SK-N-SH (cell line): Measurements from ENCODE around the gene KMT2A. TPM values are rescaled to one million over a fixed set of nuclear protein-coding genes. Genes with fewer than 3 reads are reported as not detected.

Experiments used
- CTCF ChIA-PET: fragments of 300-600, 350-600 bp; formaldehyde crosslinking; extraction: SDS; loops from one replicate; lab custom pipeline; 2021; lab: Yijun Ruan, JAX
- POLR2A ChIA-PET: fragments of 350-600 bp; sonication (Branson Sonifier 250); formaldehyde crosslinking; extraction: SDS; loops from one replicate; lab custom pipeline; 2020; ENCODE audit warnings: antibody characterized with exemption, inconsistent platforms; lab: Yijun Ruan, JAX
- DNase-seq: peaks from one replicate; pipeline ENCODE4 v3.0.0; 2012
- H2AFZ ChIP-seq: fragments of 200-600 bp; sonication (generic); 2 replicates; pipeline ENCODE4 v1.8.1; 2016; ENCODE audit warnings: antibody characterized with exemption, mild to moderate bottlenecking, low read depth
- H3F3A ChIP-seq: fragments of 200-600 bp; sonication (generic); replicated peaks from 2 replicates; pipeline ENCODE3; 2016; ENCODE audit warnings: antibody characterized with exemption, mild to moderate bottlenecking; ENCODE audit not compliant: insufficient read depth
- H3K27ac ChIP-seq, 2 experiments: fragments of 200-500 bp in 1 of 2; fragments of 200-600 bp in 1 of 2; sonication (Bioruptor generic) in 1 of 2; sonication (generic), shearing (Covaris generic) in 1 of 2; 2 replicates each; pipeline versions ENCODE4 v1.5.1 to v1.6.1; 2014 to 2016; ENCODE audit warnings: low read depth in 2 of 2, inconsistent platforms in 1 of 2, low read length in 1 of 2, mild to moderate bottlenecking in 1 of 2, mixed read lengths in 1 of 2
- H3K27me3 ChIP-seq: fragments of 200-600 bp; sonication (generic), shearing (Covaris generic); 2 replicates; pipeline ENCODE4 v1.6.1; 2016; ENCODE audit warnings: mixed run types; ENCODE audit not compliant: insufficient read depth
- H3K36me3 ChIP-seq, 2 experiments: fragments of 200-500 bp in 1 of 2; fragments of 200-600 bp in 1 of 2; sonication (Bioruptor generic) in 1 of 2; sonication (generic) in 1 of 2; replicated peaks in 1 of 2; 2 replicates each; pipeline versions ENCODE3 to v1.5.1; 2014 to 2016; ENCODE audit warnings: low read length in 1 of 2, mild to moderate bottlenecking in 1 of 2; ENCODE audit not compliant: insufficient read depth in 2 of 2, control insufficient read depth in 1 of 2
- H3K4me1 ChIP-seq, 2 experiments: fragments of 200-500 bp in 1 of 2; fragments of 200-600 bp in 1 of 2; sonication (Bioruptor generic) in 1 of 2; sonication (generic), shearing (Covaris generic) in 1 of 2; 2 replicates each; pipeline versions ENCODE4 v1.5.1 to v1.6.1; 2014 to 2016; ENCODE audit warnings: low read depth in 1 of 2, low read length in 1 of 2, mixed run types in 1 of 2; ENCODE audit not compliant: insufficient read depth in 2 of 2, control insufficient read depth in 1 of 2
- H3K4me2 ChIP-seq: fragments of 200-600 bp; sonication (generic), shearing (Covaris generic); 2 replicates; pipeline ENCODE4 v1.6.1; 2017; ENCODE audit warnings: mixed run types
- H3K4me3 ChIP-seq, 2 experiments: fragments of 200-500 bp in 1 of 2; fragments of 200-600 bp in 1 of 2; sonication (Bioruptor generic) in 1 of 2; sonication (generic), shearing (Covaris generic) in 1 of 2; 2 replicates each; pipeline versions ENCODE4 v1.5.1 to v1.8.1; 2014 to 2016; ENCODE audit warnings: low read depth in 2 of 2, inconsistent platforms in 1 of 2, low read length in 1 of 2, mild to moderate bottlenecking in 1 of 2, mixed read lengths in 1 of 2, moderate library complexity in 1 of 2
- H3K79me2 ChIP-seq: fragments of 200-600 bp; sonication (generic); 2 replicates; pipeline ENCODE4 v1.8.1; 2017; ENCODE audit warnings: mild to moderate bottlenecking; ENCODE audit not compliant: insufficient read depth
- H3K9ac ChIP-seq: fragments of 200-600 bp; sonication (generic); 2 replicates; pipeline ENCODE4 v1.6.1; 2017; ENCODE audit warnings: mixed run types
- H3K9me2 ChIP-seq: fragments of 200-600 bp; sonication (generic); 2 replicates; pipeline ENCODE4 v1.6.1; 2017; ENCODE audit warnings: mixed run types
- H3K9me3 ChIP-seq: fragments of 200-600 bp; sonication (generic); 2 replicates; pipeline ENCODE4 v1.6.1; 2017; ENCODE audit warnings: mixed run types, mild to moderate bottlenecking, moderate library complexity
- H4K20me1 ChIP-seq: fragments of 200-600 bp; sonication (generic); 2 replicates; pipeline ENCODE4 v1.6.1; 2017; ENCODE audit warnings: mild to moderate bottlenecking, mixed run types; ENCODE audit not compliant: insufficient read depth
- EZH2phosphoT487 ChIP-seq: fragments of 200-600 bp; sonication (generic); IDR thresholded peaks from 2 replicates; pipeline ENCODE4 v1.6.1; 2017; ENCODE audit warnings: low read depth, mixed run types, mild to moderate bottlenecking, antibody characterized with exemption, moderate library complexity, borderline replicate concordance
- GATA2 ChIP-seq: sonication (generic); formaldehyde crosslinking; IDR thresholded peaks from 2 replicates; pipeline ENCODE4 v1.5.0; 2020; ENCODE audit warnings: mild to moderate bottlenecking, missing genetic modification reagents
- JUND ChIP-seq: IDR thresholded peaks from 2 replicates; pipeline ENCODE4 v1.4.0; 2012
- MEF2A ChIP-seq: IDR thresholded peaks from 2 replicates; pipeline ENCODE4 v1.4.0; 2012; ENCODE audit warnings: low read depth, borderline replicate concordance
- NRF1 ChIP-seq: IDR thresholded peaks from 2 replicates; pipeline ENCODE4 v1.6.1; 2012; ENCODE audit warnings: low read depth, mild to moderate bottlenecking, low read length
- RAD21 ChIP-seq: IDR thresholded peaks from 2 replicates; pipeline ENCODE4 v1.6.1; 2012; ENCODE audit warnings: mild to moderate bottlenecking, low read length
- SIN3A ChIP-seq: IDR thresholded peaks from 2 replicates; pipeline ENCODE4 v1.6.1; 2012; ENCODE audit warnings: low read depth, mild to moderate bottlenecking, low read length, moderate library complexity, borderline replicate concordance
- SMC3 ChIP-seq: IDR thresholded peaks from 2 replicates; pipeline ENCODE4 v1.6.1; 2012; ENCODE audit warnings: low read depth, low read length, improper control_type of control experiment
- TCF12 ChIP-seq: IDR thresholded peaks from 2 replicates; pipeline ENCODE4 v1.4.0; 2012
- WGBS: methylation state at CpG from one replicate; pipeline ENCODE4 v1.1.6; 2017; ENCODE audit warnings: low lambda C conversion rate; 5-methylcytosine and 5-hydroxymethylcytosine counted together
- polyA plus RNA-seq, 3 experiments: library from polyadenylated mRNA; depleted of rRNA; stranded (reverse); fragments of >200 nt; gene quantifications; 2 replicates each; pipeline ENCODE4 v1.2.3, GENCODE V29; 2012
- TF ChIP-seq, protein P1 (sequence below): IDR thresholded peaks from 2 replicates; pipeline ENCODE4 v1.6.1; 2012; ENCODE audit warnings: mild to moderate bottlenecking, low read depth, low read length, moderate library complexity
- TF ChIP-seq, protein P2 (sequence below): IDR thresholded peaks from 2 replicates; pipeline ENCODE4 v1.4.0; 2012; ENCODE audit warnings: low read depth
- TF ChIP-seq, protein P3 (sequence below): IDR thresholded peaks from 2 replicates; pipeline ENCODE4 v1.4.0; 2012; ENCODE audit warnings: low read depth, borderline replicate concordance
- TF ChIP-seq, protein P4 (sequence below): fragments of 150-350 bp; IDR thresholded peaks from 2 replicates; pipeline ENCODE4 v1.6.1; 2017; ENCODE audit warnings: antibody characterized with exemption, low read length, low read depth, borderline replicate concordance

KMT2A gene
- polyA plus RNA-seq, 1 of the 3 experiments (the other 2 are of a cell fraction), result 15.7 TPM

DNA sequence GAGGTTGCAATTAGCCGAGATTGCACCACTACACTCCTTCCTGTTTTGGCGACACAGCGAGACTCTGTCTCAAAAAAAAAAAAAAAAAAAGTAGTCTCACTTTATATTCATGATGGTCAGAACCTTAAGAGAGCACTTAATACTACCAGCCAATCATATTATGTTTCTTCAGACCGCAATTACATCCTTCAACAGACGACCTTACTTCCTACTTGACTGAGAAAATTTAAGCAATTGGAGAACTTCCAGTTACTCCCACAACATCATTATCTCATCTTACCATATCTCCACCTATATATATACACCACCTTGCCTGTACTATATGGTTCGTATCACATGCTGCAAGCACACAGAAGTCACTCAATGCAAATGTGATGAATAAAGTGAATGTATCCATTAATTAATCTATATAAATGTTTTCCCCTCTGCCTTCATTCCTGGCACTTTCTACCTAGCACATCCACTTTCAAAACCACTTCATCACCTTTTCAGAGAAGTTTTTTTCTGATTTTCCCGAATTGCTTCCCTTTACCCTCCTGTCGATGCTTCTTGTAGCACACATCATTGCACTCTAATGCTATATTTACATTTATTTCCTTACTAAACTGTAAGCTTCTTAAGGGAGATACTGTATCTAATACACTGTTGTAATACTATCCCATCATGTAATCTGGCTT lies 21.1 kb upstream of the KMT2A start:
- no peak overlapping the region for H3K9ac ChIP-seq
- H3K9me2 ChIP-seq, result no peaks in the 10 kb centered on the region
- POLR2A ChIA-PET, result no interaction called here
- peaks cover 2 to 12% of the 10 kb centered on the region in 2 experiments for H3K36me3 ChIP-seq
- TF ChIP-seq, protein P1, sequence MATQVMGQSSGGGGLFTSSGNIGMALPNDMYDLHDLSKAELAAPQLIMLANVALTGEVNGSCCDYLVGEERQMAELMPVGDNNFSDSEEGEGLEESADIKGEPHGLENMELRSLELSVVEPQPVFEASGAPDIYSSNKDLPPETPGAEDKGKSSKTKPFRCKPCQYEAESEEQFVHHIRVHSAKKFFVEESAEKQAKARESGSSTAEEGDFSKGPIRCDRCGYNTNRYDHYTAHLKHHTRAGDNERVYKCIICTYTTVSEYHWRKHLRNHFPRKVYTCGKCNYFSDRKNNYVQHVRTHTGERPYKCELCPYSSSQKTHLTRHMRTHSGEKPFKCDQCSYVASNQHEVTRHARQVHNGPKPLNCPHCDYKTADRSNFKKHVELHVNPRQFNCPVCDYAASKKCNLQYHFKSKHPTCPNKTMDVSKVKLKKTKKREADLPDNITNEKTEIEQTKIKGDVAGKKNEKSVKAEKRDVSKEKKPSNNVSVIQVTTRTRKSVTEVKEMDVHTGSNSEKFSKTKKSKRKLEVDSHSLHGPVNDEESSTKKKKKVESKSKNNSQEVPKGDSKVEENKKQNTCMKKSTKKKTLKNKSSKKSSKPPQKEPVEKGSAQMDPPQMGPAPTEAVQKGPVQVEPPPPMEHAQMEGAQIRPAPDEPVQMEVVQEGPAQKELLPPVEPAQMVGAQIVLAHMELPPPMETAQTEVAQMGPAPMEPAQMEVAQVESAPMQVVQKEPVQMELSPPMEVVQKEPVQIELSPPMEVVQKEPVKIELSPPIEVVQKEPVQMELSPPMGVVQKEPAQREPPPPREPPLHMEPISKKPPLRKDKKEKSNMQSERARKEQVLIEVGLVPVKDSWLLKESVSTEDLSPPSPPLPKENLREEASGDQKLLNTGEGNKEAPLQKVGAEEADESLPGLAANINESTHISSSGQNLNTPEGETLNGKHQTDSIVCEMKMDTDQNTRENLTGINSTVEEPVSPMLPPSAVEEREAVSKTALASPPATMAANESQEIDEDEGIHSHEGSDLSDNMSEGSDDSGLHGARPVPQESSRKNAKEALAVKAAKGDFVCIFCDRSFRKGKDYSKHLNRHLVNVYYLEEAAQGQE, result no peak
- TF ChIP-seq MEF2A (no peak), SMC3 (no peak), SIN3A (no peak), NRF1 (no peak), EZH2phosphoT487 (no peak), GATA2 (CRISPR knock-in tag) (no peak), RAD21 (no peak), JUND (no peak), TCF12 (no peak)
- TF ChIP-seq, protein P2, sequence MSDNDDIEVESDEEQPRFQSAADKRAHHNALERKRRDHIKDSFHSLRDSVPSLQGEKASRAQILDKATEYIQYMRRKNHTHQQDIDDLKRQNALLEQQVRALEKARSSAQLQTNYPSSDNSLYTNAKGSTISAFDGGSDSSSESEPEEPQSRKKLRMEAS, result no peak
- TF ChIP-seq, protein P3, sequence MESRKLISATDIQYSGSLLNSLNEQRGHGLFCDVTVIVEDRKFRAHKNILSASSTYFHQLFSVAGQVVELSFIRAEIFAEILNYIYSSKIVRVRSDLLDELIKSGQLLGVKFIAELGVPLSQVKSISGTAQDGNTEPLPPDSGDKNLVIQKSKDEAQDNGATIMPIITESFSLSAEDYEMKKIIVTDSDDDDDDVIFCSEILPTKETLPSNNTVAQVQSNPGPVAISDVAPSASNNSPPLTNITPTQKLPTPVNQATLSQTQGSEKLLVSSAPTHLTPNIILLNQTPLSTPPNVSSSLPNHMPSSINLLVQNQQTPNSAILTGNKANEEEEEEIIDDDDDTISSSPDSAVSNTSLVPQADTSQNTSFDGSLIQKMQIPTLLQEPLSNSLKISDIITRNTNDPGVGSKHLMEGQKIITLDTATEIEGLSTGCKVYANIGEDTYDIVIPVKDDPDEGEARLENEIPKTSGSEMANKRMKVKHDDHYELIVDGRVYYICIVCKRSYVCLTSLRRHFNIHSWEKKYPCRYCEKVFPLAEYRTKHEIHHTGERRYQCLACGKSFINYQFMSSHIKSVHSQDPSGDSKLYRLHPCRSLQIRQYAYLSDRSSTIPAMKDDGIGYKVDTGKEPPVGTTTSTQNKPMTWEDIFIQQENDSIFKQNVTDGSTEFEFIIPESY, result no peak
- TF ChIP-seq, protein P4, sequence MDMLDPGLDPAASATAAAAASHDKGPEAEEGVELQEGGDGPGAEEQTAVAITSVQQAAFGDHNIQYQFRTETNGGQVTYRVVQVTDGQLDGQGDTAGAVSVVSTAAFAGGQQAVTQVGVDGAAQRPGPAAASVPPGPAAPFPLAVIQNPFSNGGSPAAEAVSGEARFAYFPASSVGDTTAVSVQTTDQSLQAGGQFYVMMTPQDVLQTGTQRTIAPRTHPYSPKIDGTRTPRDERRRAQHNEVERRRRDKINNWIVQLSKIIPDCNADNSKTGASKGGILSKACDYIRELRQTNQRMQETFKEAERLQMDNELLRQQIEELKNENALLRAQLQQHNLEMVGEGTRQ, result no peak
- H3K4me1 ChIP-seq, result peaks cover 8 to 13% of the 10 kb centered on the region in 2 experiments; a peak in 3 of 4 replicates
- H3K27ac ChIP-seq, result peak overlapping the region; percentile 62 to 85
- 84% methylated on average over 8 of the region's 8 CpGs for WGBS
- DNase-seq, result no peak
- H3K4me3 ChIP-seq, result no peak overlapping the region
- H3K9me3 ChIP-seq, result no peaks in the 10 kb centered on the region
- peaks cover 24% of the 10 kb centered on the region for H3F3A ChIP-seq
- H2AFZ ChIP-seq, result no peak overlapping the region
- H3K4me2 ChIP-seq, result peak overlapping the region; percentile 24; the same call in 1 of the 2 replicates
- CTCF ChIA-PET, result no interaction called here
- no peaks in the 10 kb centered on the region for H4K20me1 ChIP-seq
- H3K79me2 ChIP-seq, result peaks cover 7% of the 10 kb centered on the region; the same call in 1 of the 2 replicates
- no peaks in the 10 kb centered on the region for H3K27me3 ChIP-seq
